Measurements from ENCODE around the gene GBP6. TPM values are rescaled to one million over a fixed set of nuclear protein-coding genes. Genes with fewer than 3 reads are reported as not detected.
"Not testable (repeated sequence)": the region's sequence is repeated elsewhere in the genome, so short reads cannot be mapped to it uniquely, and the experiment has no call there.

GBP6 gene
- total and polyA plus RNA-seq, 5 experiments from 2014 or later = 0.10 to 0.27 (median 0.19) TPM; not detected in 1

DNA sequence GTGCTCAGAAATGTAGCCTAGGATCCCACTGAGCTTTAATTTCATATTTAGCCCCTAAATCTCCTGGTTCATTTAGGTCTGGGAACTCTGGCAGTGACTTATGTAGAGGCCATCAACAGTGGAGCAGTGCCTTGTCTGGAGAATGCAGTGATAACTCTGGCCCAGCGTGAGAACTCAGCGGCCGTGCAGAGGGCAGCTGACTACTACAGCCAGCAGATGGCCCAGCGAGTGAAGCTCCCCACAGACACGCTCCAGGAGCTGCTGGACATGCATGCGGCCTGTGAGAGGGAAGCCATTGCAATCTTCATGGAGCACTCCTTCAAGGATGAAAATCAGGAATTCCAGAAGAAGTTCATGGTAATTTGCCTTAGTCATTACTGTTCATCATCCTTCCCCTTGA is 17.8 kb downstream of the GBP6 start:
- Mint-ChIP-seq H3K36me3 (no peaks in the 10 kb centered on the region), H3K9me3 (no peaks in the 10 kb centered on the region), H3K27me3 (peaks cover 0 to 3% (median 0%) of the 10 kb centered on the region in 5 donors), H3K4me1 (peaks cover 0 to 4% (median 0%) of the 10 kb centered on the region in 4 donors), H3K4me3 (no peak overlapping the region), H3K27ac (no peak overlapping the region)
- no peak for DNase-seq
- POLR2A ChIA-PET = no interaction called here
- no peak for ATAC-seq

GRCh38 chr1:89382479-89382878 is 18.6 kb downstream of the GBP6 start:
- no peaks in the 10 kb centered on the region for H3K9me3 Mint-ChIP-seq
- POLR2A ChIA-PET = no interaction called here
- H3K4me1 Mint-ChIP-seq = peaks cover 0 to 4% (median 0%) of the 10 kb centered on the region in 4 donors
- H3K27ac Mint-ChIP-seq = no peak overlapping the region
- H3K27me3 Mint-ChIP-seq = peaks cover 0 to 3% (median 0%) of the 10 kb centered on the region in 5 donors
- DNase-seq = no peak
- ATAC-seq = no peak
- H3K36me3 Mint-ChIP-seq = no peaks in the 10 kb centered on the region
- H3K4me3 Mint-ChIP-seq = no peak overlapping the region

DNA sequence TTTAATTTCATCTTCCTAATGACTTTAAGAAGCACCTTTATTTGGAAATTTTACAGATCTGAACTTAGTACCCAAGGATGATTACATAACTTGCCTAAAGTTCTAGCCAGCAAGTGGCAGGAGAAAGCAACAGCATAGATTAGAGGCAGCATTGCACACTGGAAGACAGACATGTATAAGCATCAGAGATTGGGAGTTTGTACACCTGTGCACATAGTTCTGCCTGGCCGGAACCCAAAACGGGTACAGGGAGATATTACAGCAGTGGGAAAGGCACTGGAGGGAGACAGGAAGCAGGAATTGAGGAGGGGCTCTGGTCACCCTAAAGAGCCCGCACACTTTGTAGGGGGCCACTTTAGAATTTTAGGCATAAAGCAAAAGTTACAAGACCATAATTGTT is 19.3 kb downstream of the GBP6 start:
- ATAC-seq (no peak), DNase-seq (no peak)
- Mint-ChIP-seq H3K9me3 (peaks cover 0 to 2% (median 0%) of the 10 kb centered on the region in 9 donors), H3K4me1 (peaks cover 0 to 3% (median 0%) of the 10 kb centered on the region in 4 donors), H3K27me3 (peaks cover 0 to 3% (median 0%) of the 10 kb centered on the region in 5 donors), H3K4me3 (no peak overlapping the region), H3K27ac (peak overlapping the region in 1 of 10 donors; percentile 2), H3K36me3 (no peaks in the 10 kb centered on the region)
- POLR2A ChIA-PET = no interaction called here

- H3K9me3 Mint-ChIP-seq = peaks cover 1 to 16% (median 11%) of the 10 kb centered on the region in 9 donors
- POLR2A ChIA-PET = no interaction called here
- DNase-seq (no peak), ATAC-seq (no peak)
- no peaks in the 10 kb centered on the region for H3K4me1 Mint-ChIP-seq
- H3K27ac Mint-ChIP-seq = no peak overlapping the region
- H3K4me3 Mint-ChIP-seq = no peak overlapping the region
- peaks cover 0 to 10% (median 0%) of the 10 kb centered on the region in 3 donors for H3K36me3 Mint-ChIP-seq
- no peaks in the 10 kb centered on the region for H3K27me3 Mint-ChIP-seq
Observed at GRCh38 chr1:89390707-89391106, 26.8 kb downstream of the GBP6 start.

DNA sequence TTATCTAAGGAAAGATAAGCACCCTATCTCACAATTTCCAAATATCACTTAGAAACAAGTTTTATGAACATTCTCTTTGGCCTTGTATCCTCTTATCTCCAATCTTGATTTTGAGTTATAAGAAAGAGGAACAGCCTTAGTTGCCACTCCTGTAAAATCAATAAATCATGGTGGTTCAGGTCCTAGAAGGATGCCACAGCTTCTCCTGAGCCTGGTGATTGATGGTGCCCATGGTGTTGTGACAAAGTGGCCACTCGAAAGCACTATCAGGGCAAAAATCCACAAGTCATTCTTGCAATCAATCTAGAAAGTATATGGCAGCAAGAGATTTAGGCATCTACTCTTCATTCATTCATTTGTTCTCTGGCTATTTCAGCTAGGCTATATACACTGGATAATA is 27.8 kb downstream of the GBP6 start:
- H3K4me3 Mint-ChIP-seq = no peak overlapping the region
- ATAC-seq = no peak
- peaks cover 0 to 13% (median 0%) of the 10 kb centered on the region in 3 donors for H3K36me3 Mint-ChIP-seq

GRCh38 chr1:89394851-89395250 is 31.0 kb downstream of the GBP6 start:
- Mint-ChIP-seq H3K4me3 (no peak overlapping the region), H3K27me3 (no peaks in the 10 kb centered on the region), H3K36me3 (peaks cover 0 to 17% (median 0%) of the 10 kb centered on the region in 3 donors), H3K4me1 (no peaks in the 10 kb centered on the region), H3K9me3 (peaks cover 4 to 39% (median 13%) of the 10 kb centered on the region in 9 donors), H3K27ac (no peak overlapping the region)
- DNase-seq = no peak
- ATAC-seq = no peak
- POLR2A ChIA-PET = no interaction called here

More for the DNA sequence above, 27.8 kb downstream of the GBP6 start:
- no peak for DNase-seq
- Mint-ChIP-seq H3K27ac (no peak overlapping the region), H3K4me1 (no peaks in the 10 kb centered on the region), H3K27me3 (no peaks in the 10 kb centered on the region), H3K9me3 (peaks cover 1 to 20% (median 11%) of the 10 kb centered on the region in 9 donors)
- POLR2A ChIA-PET = no interaction called here

DNA sequence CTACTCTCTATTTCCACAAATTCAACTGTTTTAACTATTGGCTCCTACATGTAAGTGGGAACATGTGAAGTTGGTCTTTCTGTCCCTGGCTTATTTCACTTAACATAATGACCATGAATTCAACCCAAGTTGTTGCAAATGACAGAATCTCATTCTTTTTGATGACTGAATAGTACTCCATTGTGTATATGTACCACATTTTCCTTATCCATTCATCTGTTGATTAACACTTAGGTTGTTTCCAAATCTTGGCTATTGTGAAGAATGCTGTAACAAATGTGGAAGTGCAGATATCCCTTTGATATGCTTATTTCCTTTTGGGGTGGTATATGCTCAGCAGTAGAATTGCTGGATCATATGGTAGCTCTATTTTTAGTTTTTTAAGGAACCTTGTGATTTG is 33.0 kb downstream of the GBP6 start:
- POLR2A ChIA-PET = no interaction called here
- H3K27ac Mint-ChIP-seq = no peak overlapping the region
- peaks cover 4 to 43% (median 20%) of the 10 kb centered on the region in 9 donors for H3K9me3 Mint-ChIP-seq
- DNase-seq = no peak
- ATAC-seq = no peak
- no peaks in the 10 kb centered on the region for H3K4me1 Mint-ChIP-seq
- no peaks in the 10 kb centered on the region for H3K27me3 Mint-ChIP-seq
- peaks cover 0 to 17% (median 0%) of the 10 kb centered on the region in 3 donors for H3K36me3 Mint-ChIP-seq
- H3K4me3 Mint-ChIP-seq = no peak overlapping the region

DNA sequence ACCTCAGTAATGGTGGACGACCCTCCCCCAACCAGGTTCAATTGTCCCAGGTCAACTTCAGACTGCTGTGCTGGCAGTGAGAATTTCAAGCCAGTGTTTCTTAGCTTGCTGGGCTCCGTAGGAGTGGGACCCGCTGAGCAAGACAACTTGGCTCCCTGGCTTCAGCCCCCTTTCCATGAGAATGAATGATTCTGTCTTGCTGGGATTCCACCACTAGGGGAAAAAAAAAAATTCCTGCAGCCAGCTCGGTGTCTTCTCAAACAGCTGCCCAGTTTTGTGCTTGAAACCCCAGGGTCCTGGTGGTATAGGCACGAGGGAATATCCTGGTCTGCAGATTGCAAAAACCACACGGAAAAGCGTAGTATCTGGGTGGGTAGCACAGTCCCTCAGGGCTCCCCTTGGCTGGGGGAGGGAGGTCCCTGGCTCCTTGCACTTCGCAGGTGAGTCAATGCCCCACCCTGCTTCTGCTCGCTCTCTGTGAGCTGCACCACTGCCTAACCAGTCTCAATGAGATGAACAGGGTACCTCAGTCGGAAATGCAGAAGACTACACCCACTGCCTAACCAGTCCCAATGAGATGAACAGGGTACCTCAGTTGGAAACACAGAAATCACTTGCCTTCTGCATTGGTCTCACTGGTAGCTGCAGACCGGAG is 41.5 kb downstream of the GBP6 start:
- no peak overlapping the region for H3K27ac Mint-ChIP-seq
- H3K36me3 Mint-ChIP-seq = peaks cover 0 to 6% (median 2%) of the 10 kb centered on the region in 3 donors
- peaks cover 9 to 31% (median 22%) of the 10 kb centered on the region in 4 donors for H3K4me1 Mint-ChIP-seq
- POLR2A ChIA-PET = no interaction called here
- no peak for ATAC-seq
- H3K27me3 Mint-ChIP-seq = peaks cover 0 to 3% (median 0%) of the 10 kb centered on the region in 5 donors
- peaks cover 0 to 9% (median 3%) of the 10 kb centered on the region in 9 donors for H3K9me3 Mint-ChIP-seq
- DNase-seq = no peak
- H3K4me3 Mint-ChIP-seq = no peak overlapping the region

GRCh38 chr1:89407360-89407759 is 43.5 kb downstream of the GBP6 start:
- Mint-ChIP-seq H3K4me1 (peaks cover 9 to 31% (median 22%) of the 10 kb centered on the region in 4 donors), H3K27me3 (peaks cover 0 to 3% (median 0%) of the 10 kb centered on the region in 5 donors), H3K9me3 (peaks cover 0 to 6% (median 0%) of the 10 kb centered on the region in 9 donors), H3K27ac (peak overlapping the region in 6 of 10 donors; percentile 6 to 52 (median 34)), H3K36me3 (peaks cover 0 to 6% (median 2%) of the 10 kb centered on the region in 3 donors), H3K4me3 (peak overlapping the region; percentile 29 to 81 (median 77))
- DNase-seq = no peak
- POLR2A ChIA-PET = no interaction called here
- no peak for ATAC-seq

DNA sequence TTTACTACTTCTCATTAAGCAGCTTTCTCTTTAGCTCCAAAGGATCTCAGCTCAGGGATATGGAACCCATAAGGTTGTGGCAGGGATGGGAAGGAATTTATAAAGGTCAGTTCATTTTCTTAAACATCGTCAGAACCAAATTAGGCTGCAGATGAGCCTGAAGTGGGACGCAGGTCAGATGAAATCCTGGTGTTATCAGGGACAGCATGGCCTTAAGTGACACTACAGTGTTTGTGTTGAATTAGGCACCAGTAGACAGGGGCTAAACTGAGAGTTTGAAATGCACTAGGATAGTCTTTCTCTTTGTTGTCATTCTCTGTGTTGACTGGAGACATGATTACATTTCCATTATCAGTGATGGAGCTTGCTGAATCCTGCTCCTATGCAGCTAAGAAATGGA is 43.9 kb downstream of the GBP6 start:
- DNase-seq, H3K36me3 Mint-ChIP-seq, H3K9me3 Mint-ChIP-seq, ATAC-seq, H3K27me3 Mint-ChIP-seq, POLR2A ChIA-PET: not testable (repeated sequence)
- H3K4me1 Mint-ChIP-seq = peaks cover 9 to 31% (median 22%) of the 10 kb centered on the region in 4 donors
- H3K27ac Mint-ChIP-seq = peak overlapping the region in 4 of 10 donors; percentile 6 to 47 (median 22)
- peak overlapping the region; percentile 29 to 81 (median 77) for H3K4me3 Mint-ChIP-seq

DNA sequence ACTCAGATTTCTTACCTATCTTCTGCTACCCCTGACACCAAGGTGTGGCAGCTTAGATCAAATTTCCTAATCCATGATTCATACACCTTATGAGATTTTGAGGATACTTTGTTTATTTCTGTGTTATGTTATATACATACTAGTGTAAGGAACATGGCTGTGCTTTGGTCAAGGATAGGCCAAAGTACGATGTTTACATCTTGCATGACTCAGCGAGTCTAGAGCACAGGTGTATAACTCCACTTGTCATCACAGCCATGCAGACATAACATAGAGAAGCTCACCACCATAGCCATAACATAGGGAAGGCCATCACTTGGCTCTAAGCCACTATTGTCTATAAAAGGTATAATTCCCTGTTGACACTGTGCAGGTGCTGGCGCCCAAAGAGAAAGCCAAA is 61.2 kb downstream of the GBP6 start:
- peaks cover 0 to 1% (median 0%) of the 10 kb centered on the region in 4 donors for H3K4me1 Mint-ChIP-seq
- POLR2A ChIA-PET = no interaction called here
- DNase-seq = no peak
- no peak overlapping the region for H3K4me3 Mint-ChIP-seq
- H3K36me3 Mint-ChIP-seq = peaks cover 0 to 9% (median 0%) of the 10 kb centered on the region in 3 donors
- H3K9me3 Mint-ChIP-seq = no peaks in the 10 kb centered on the region
- peaks cover 0 to 14% (median 2%) of the 10 kb centered on the region in 5 donors for H3K27me3 Mint-ChIP-seq
- H3K27ac Mint-ChIP-seq = peak overlapping the region in 1 of 10 donors; percentile 7
- ATAC-seq = no peak

- Mint-ChIP-seq H3K27ac (no peak overlapping the region), H3K4me1 (peaks cover 0 to 1% (median 0%) of the 10 kb centered on the region in 4 donors), H3K9me3 (no peaks in the 10 kb centered on the region), H3K36me3 (peaks cover 0 to 2% (median 0%) of the 10 kb centered on the region in 3 donors), H3K4me3 (no peak overlapping the region), H3K27me3 (peaks cover 0 to 14% (median 1%) of the 10 kb centered on the region in 5 donors)
- no peak for DNase-seq
- no peak for ATAC-seq
- POLR2A ChIA-PET = no interaction called here
Observed at GRCh38 chr1:89429062-89429461, 65.2 kb downstream of the GBP6 start.

- ATAC-seq, H3K36me3 Mint-ChIP-seq, POLR2A ChIA-PET, H3K4me1 Mint-ChIP-seq, H3K27ac Mint-ChIP-seq, H3K9me3 Mint-ChIP-seq, DNase-seq, H3K4me3 Mint-ChIP-seq: not testable (repeated sequence)
- peaks cover 0 to 14% (median 0%) of the 10 kb centered on the region in 5 donors for H3K27me3 Mint-ChIP-seq
Observed at GRCh38 chr1:89429681-89430080, 65.8 kb downstream of the GBP6 start.
